ENCODE results near the gene ZNF768.
"Not testable (repeated sequence)": the region's sequence is repeated elsewhere in the genome, so short reads cannot be mapped to it uniquely, and the experiment has no call there.

Gene ZNF768

DNA sequence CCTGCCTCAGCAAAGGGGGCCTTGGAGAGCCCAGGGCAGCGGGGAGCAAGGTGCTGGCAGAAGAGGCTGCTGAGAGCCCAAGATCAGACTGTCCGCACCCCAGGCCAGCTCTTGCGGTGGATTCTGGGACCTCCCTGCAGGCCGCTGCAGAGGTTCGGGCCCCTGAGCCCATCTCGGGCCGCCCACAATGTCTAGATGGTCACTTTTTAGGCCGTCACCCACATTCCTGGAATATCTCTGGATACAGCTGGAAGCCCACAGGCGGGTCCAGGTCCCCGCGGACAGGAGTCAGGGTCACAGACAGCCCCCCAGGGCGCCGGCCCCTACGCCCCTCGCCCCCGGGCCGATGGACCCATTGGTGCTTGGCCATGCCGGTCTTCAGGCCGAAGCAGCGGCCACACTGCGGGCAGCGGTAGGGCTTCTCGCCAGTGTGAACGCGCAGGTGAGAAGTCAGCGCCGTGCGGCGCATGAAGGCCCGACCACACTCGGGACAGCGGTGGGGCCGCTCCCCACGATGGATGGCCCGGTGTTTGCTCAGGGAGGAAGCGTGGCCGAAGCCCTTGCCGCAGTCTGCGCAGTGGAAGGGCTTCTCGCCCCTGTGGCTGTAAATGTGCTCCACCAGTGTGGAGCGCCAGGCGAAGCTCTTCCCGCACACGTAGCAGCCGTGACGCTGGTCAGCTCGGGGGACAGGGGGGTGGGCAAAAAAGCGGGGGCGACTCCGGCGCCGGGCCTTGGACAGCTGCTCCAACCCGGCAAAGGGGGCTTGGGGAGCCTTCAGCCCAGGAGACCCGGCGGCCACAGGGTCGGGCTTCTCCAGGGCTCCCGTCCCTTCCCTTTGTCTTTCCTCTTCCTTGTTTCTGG lies 6.1 kb upstream of the ZNF768 start:
- DNase-seq: no peak

DNA sequence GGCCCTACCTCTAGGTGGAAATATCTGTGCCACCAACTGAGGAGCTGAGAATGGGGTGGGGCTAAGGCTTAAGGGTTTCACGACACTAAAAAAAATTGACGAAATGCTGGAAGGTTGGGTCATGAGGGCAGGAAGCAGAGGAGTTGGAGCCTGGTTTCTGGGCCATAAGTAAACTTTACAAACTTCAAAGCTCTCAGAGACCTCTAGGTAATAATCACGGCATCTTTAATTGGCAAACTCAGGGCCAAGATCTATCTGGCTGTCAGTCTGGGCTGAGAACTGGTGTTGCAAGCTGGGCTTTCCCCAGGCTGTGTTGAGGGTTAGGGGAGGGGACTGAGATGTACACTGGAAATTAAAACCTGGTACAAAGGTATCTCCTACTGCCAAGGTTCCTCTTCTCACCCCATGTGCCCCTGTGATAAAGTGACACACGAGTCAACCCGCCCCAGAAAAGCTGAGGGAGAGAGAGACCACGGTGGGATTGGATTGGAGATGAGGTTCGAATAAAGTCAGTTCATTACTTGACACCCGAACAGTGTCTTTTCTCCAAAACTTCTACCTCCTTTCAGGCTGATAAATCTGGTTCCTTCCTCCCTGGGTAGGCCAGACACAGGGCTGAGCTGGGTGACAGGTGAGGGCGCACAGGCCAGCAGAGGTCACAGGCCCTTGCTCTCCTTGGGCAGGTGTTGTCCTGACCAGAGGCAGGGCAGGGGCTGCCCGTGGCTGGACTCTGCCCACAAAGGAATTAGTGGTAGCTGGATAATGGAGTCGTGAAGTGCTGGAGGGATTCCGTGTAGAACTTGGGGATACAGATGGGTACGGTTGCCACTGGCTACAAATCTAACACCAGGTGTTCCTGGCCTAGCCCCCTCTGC lies 4.0 kb upstream of the ZNF768 start:
- DNase-seq: no peak

DNA sequence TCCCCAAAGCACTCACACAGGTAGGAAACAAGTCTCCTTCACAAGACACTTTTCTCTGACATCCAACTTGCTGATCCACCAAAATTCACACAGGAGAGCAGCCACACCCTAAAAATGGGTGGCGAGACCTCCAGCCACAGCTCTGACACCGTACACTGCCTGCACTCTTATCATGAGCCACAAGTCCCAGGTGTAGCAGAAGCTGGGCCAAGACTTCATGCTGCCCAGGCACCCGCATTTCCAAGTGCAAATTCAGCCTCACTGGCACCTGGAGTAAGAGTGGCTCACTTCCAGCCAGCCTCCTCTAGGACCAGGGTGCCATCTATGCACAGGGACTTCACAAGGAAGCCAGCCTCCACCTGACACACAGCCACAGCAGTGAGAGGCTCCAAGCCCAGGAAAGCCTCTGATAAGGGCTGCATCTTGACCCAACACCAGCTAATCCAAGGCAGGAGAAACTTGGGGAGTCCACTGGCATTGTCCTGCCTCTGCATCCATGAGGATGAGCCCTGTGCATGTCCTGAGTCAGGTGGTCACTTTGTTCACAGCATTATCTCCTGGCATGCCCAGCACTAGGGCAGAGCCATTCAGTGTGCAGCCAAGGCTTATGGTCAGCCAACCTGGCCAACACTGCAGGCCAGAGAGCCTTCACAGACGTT lies 2.6 kb upstream of the ZNF768 start:
- DNase-seq: no peak

DNA sequence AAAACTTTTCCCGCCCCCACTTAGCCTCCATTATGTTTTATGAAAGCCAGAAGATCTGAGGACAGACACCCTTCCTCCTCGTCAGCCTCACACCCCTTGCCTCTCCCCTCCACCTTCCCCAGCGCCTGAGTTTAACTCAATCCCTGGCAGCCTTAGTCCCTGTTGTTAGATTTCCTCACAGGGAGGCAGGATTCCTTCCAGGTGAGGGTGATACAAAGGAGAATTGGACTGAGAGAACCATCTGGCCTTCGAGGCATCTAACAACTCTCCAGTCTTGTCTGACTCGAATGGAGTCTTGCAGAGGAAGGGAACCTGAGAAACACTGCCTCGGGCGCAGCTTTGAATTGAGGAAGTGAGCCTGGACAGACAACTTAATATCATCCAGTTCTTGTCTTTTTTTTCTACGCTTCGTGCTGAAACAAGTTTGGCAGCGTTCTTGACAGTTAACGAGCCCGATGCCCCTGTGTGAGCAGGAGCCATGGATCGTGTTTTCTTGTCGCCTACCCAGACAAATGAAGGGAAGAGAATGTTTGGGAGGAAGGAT lies 1.3 kb upstream of the ZNF768 start:
- DNase-seq: peak in 1 of 2 donors; percentile 58

DNA sequence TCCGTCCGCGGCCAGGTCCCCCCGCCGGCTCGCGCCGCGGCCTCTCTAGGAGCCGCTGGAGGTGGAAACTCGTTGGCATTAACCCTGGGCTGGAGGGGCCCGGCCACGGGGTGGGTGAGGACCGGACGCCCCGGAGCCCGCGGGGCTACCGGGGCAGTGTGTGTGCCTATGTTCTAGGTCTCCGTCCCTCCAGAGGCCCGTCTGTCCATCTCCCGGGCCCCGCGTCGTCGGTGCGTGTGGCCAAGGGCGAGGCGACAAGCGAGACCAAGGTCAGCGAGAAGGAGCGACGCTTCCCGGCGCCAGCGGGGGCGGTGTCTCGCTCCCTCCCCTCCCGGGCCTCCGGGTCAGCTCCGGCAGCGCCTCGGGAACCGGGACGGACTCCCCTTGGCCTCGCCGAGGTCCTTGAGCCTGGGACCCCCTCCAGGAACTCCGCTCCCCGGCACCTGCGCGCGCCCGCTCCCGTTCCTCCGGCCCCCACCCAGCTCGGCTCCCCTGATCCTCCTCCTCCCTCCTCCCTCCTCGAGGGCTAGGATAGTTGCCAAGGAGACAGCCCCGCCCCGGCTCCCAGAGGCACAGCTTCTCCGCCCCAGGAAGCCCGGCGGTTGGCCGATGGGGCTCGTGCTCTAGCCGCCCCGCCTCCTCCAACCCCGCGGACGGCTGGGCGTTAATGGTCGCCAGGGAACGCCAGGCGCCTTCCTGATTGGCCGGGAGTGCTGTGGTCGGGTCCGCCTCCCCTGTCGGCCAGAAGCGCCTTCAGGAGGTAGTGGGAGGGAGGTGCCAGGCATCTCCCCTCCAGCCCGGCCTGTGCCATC lies 663 bp upstream of the ZNF768 start:
- peak; percentile 92 to 98 for DNase-seq

DNA sequence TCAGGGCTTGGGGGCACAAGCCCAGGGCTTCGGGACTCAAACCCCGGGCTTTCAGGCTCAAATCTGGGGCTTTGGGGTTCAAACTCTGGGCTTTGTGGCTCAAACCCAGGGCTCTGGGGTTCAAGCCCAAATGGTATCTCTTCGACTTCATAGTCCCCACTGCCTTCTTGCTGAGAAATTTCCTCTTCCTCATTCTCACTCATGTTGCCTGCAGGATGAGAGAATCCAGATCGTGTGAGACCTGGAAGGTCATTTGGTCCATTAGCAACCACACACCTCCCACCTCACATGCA lies 576 bp downstream of the ZNF768 start:
- DNase-seq: no peak

DNA sequence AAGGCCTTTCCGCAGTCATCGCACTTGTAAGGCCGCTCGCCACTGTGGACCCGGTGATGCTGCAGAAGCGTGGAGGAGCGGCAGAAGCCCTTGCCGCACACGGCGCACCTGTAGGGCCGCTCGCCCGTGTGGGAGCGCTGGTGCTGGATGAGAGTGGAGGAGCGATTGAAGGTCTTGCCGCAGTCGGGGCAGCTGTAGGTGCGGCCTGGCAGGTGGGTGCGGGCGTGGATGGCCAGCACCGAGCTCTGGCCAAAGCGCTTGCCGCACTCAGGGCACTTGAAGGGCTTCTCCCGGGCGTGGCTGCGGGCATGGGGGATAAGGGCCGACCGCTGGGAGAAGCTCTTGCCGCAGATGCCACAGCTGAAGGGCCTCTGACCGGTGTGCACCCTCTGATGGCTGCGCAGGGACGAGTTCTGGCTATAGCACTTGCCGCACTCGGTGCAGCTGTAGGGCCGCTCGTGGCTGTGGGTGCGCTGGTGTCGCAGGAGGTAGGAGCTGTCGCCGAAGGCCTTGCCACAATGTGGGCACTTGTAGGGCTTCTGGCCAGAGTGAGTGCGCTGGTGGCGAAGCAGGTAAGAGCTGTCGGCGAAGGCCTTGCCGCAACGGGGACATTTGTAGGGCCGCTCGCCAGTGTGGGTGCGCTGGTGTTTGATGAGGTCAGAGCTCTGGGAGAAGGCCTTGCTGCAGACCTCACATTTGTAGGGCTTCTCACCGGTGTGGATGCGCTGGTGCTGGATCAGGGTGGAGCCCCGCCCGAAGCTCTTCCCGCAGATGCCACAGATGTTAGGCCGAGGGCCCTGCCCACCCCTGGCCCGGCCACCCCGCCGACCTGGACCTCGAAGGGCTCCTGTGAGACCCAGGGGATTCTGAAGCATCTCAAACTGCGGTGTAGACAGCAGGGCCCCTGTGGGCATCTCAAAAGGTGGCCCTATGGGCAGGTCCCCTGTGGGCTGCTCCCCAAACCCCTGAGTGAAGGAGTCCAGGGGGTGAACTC lies 1.5 kb downstream of the ZNF768 start:
- no peak for DNase-seq

DNA sequence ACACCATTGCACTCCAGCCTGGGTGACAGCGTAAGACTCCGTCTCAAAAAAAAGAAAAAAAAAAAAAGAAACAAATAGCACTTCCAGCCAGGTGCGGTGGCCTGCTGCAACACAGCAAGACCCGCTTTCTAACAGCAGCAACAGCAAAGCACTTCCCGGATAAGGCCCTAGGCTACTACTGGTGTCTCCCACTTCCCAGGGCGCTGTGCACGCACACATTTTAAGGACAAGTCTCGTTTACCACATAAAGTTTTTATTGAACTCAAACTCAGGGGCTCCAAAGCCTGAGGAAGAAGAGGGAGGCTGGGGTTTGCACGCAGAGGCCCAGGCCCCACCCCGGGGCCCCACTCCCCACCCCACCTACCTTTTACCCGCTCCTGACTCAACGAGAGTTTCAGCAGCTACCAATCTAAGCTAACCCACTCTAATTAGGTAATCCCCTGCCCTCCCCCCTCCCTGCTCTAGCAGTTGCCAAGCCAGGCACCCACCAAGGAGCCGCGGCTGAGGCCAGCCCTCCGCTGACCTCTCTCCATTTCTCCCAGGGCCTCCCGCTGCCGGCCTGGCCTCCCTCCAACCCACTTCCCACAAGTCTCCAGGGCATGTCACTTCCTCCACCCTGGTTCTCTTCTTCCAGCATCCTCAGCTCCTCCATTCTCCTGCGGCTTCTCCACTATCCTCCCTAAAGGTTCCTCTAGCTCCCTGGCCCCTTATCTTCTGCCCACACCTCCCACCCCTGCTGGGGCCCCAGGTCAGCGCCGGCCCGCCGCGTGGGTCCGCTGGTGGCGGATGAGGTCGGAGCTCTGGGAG lies 2.4 kb downstream of the ZNF768 start:
- DNase-seq: no peak

DNA sequence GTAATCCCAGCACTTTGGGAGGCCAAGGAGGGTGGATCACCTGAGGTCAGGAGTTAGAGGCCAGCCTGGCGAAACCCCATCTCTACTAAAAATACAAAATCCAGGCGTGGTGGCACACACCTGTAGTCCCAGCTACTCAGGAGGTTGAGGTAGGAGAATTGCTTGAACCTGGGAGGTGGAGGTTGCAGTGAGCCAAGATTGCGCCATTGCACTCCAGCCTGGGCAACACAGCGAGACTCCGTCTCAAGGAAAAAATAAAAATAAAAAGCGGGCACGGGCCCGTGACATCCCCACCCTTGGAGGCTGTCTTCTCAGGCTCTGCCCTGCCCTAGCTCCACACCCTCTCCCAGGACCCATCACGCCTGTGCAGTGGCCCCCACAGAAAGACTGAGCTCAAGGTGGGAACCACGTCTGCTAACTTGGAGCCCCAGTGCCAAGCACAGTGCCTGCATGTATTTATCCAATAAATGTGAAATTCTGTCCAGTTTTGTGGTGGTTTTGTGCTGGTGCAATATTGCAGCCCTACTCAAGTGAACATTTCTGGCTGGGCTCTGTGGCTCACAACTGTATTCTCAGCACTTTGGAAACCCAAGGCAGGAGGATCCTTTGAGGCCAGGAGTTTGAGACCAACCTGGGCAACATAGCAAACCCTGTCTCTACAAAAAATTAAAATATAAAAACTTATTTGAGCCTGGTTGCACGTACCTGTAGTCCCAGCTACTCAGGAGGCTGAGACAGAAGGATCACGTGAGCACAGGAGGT lies 3.5 kb downstream of the ZNF768 start:
- DNase-seq: not testable (repeated sequence)

DNA sequence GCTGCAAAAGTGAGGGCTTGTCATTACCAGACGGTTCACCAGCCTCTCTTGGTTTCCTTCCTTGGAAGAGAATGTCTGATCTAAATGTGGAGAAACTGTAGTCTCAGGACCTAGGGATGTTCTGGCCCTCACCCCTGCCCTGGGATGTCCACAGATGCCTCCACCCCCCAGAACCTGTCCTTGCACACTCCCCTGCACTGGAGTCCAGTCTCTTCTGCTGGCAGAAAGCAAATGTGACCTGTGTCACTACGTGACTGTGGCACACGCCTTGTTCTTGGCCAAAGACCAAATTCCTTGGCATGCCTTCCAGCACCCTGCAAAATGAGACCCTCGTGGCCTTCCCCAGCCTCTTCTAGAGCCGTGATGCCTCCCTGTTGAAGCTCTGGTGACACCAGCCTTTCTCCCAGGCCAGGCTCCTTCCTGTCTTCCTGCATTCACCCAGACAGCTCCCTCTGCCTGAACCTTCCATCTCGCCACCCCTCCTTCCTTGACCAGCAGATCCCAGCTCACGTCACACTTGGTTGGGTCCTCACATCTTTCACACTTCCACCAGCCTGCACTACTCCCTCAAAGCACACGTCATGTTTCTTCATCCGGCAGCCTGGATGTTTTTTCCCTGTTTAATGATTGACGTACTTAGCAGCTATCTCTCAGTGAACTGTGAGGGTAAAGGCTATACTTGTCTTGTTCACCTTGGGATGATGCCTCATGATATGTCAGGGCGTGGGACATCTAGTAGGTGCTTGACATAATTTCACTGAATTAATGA lies 4.3 kb downstream of the ZNF768 start:
- no peak for DNase-seq

DNA sequence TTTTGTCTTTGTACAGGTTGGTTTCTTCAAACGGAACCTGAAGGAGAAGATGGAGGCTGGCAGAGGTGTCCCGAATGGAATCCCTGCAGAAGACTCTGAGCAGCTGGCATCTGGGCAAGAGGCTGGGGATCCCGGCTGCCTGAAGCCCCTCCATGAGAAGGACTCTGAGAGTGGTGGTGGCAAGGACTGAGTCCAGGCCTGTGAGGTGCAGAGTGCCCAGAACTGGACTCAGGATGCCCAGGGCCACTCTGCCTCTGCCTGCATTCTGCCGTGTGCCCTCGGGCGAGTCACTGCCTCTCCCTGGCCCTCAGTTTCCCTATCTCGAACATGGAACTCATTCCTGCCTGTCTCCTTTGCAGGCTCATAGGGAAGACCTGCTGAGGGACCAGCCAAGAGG lies 4.9 kb downstream of the ZNF768 start:
- no peak for DNase-seq

DNA sequence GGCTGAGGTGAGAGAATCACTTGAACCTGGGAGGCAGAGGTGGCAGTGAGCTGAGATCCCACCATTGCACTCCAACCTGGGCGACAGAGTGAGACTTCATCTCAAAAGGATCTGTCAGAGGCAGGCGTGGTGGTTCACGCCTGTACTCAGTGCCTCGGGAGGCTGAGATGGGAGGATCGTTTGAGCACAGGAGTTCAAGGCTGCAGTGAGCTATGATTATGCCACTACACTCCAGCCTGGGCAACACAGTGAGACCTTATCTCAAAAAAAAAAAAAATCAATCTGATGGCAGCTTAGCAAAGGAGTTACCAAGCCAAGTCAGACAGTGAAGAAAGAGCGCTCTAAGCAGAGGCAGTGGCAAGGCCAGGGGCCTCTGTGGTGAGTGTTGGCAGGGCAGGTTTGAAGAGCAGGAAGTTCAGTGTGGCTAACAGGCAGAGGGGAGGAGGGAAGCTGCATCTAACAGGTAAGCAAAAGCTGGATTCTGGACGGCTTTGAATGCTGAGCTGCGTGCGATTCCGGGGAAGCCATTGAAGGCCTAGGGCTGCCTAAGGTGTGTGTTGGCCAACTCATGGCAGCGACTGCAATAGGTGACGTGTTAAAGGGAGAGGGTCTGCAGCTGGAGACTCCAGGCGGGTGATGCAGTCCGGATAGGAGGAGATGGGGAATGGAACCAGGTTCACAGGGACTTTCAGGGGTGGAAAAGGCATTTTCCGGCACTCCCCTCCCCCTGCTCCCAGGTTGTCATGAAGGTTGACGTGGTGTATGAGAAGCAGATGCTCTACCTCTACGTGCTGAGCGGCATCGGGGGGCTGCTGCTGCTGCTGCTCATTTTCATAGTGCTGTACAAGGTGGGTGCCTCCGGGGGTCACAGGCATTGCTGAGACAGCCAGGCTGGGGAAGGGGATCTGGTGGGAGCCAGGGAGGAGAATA lies 7.0 kb downstream of the ZNF768 start:
- no peak for DNase-seq

DNA sequence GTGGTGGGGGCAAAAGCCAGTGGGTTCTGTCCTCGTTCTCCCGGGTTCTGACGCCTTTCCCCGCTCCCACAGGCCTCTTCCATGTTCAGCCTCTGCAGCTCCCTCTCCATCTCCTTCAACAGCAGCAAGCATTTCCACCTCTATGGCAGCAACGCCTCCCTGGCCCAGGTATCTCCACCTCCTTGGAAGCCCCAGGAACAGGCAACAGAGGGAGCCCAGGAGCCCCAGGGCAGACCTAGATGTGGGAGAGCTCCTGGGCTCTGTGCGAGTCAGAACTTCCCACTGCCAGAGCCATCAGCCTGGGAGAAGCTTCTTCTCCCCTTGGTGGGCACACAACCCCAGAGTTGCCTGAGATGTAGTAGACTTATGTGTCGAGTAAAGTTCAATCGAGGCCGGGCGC lies 7.8 kb downstream of the ZNF768 start:
- no peak for DNase-seq

DNA sequence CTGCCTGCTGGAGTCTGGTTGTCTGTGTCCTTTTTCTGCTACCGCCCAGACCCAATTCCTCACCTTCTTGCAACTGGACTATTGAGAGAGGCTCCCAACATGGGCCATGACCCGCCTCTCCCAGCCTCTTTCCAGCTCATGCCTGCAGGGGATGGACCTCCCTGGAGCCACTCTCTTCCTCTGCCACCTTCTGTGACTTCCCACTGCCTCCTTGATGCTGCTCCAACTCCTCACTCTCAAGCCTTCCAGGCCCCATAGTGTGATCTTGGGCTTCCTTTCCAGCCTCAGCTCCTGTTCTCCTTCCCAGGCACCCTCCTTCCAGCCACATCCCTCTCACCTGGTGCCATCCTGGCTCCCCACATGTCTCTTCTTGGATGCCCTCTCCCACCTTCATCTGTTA lies 11.1 kb downstream of the ZNF768 start:
- no peak for DNase-seq

DNA sequence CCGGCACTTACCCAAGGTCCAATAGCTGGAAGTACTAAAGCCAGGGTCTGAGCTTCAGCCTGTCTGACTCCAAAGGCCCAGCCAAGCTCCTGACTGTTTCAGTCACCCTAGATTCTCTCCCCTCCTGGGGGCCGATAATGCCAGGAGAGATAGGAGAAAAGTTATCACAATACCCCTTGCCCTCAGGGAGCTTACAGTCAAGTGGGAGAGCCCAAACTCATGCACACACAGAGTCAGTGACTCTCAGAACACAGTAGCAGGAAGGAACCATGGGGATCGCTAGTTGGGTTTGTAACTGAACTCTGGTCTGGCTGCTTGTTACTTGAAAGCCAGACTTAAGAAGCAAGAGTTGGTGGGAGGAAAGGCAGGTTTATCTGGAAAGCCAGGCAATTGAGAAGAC lies 14.9 kb downstream of the ZNF768 start:
- DNase-seq: no peak

DNA sequence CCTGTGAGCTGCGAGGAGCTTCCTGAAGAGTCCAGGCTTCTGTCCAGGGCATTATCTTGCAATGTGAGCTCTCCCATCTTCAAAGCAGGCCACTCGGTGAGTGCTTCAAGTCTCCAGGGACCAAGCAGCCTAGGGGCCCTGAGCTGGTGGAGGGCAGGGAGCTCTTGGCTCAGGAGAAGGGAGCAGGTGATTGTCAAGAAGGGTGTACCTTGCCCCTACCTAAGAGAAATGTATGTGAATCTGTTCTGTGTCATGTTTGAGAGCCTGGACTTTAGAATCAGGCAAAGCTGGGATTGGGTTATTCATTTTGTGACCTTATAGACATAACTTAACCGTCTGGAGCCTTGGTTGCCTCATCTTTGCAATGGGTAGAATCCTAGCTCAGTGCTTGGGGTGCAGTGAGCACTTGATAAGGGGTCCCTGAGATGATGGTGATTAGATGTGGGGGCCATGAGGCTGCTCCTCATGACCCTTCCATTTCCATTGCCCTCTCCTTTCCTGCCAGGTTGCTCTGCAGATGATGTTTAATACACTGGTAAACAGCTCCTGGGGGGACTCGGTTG lies 15.9 kb downstream of the ZNF768 start:
- no peak for DNase-seq

DNA sequence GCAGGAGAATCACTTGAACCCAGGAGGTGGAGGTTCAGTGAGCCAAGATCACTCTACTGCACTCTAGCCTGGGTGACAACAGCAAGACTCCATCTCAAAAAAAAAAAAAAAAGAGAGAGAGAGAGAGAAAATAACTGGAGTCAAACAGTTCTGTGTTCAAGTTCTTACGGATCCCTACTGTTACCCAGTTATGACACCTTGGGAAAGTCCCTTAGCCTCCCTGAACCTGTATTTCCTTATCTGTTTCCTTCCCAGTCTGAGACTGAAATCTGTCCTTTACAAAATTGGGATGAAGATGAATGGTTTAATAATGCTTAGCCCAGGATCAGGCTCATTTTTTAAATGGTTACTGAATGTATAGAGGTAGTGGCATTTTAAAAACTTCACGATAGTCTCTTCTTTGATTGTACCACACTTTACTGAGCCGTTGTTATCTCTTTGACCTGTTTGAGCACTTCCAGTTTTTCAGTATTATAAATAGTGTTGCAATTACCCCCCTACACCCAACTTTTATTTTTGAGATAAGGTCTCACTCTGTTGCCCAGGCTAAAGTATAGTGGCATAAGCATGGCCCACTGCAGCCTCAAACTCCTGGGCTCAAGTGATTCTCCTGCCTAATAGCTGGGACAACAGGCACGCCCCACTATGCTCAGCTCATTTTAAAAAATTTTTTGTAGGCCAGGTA lies 17.1 kb downstream of the ZNF768 start:
- DNase-seq: no peak
